NCI-H2227 treated with DMSO at 0.1 percent for 48 hours (cell line): ENCODE measurements around the gene MBOAT7.
"Not testable (repeated sequence)": the region's sequence is repeated elsewhere in the genome, so short reads cannot be mapped to it uniquely, and the experiment has no call there.

ENCODE experiments used
- DNase-seq: peaks from one replicate; lab custom pipeline; 2025; lab: John Stamatoyannopoulos, UW

Gene MBOAT7

DNA sequence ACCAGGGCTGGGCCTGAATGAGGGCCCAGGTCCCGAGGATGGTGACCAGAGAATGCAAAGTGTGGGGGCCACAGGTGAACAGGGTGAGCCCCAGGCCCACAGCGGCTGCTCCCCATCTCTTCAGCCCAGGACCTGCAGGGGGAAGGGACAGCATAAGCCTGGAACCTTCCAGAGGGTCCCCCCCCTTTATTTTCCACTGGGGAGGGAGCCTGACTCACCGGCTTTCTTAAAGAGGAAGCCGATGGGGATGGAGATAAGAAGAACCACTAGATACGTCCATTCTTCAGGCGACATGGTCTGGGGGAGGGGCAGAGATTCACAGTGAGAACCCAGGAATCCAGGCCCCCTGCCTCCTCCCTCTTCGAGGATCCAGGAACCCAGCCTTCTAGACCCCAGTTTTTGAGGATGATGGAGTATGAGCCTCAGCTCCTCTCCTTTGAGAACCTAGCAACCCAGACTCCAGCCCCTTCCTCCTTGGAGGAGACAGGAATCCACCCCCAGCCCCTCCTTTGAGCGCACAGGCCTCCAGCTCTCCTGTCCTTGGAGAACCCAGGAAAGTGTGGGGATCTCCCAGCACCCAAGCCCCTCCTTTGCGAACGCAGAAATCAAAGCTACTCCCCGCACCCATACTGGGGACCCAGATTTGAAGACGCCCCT is 1.0 kb downstream of the MBOAT7 start:
- DNase-seq = no peak

DNA sequence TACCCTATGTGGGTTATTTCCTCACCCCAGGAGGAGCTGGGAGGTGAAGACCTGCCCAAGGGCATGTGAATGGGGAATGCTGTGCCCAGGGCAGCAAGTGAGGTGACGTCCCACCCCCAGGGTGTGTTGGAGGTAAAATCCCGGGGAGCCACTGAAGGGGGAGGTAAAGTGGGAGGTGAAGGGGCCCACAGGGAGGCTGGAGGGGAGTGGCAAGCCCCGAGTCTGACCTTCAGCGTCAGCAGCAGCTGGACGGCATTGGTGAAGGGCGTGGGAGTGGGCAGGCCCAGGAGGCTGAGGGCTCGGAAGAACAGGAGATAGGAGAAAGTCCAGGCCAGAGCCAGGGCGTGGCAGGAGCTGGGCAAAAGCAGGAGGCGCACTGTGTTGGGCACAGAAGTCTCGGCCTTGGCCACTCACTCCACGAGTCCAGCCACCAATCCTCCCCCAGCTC is 2.4 kb downstream of the MBOAT7 start:
- DNase-seq = no peak

DNA sequence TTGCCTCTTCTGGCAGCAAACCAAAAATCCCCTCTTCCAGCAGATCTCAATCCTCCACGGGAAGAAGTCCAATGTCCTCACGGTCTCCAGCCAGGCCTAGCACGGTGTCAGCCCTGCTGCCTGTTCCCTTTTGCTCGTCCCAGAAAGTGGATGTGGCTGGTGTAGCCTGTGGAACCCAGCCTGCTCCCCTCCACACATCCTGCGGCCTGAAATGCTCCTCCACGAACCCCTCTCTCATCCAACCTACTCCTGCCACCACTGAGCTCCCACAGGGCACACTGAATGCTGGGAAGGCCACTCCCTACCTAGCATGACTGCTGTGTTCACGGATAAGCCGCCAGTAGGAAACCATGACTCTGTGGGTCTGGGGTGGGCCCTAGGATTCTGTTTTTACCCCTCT is 3.0 kb downstream of the MBOAT7 start:
- no peak for DNase-seq

DNA sequence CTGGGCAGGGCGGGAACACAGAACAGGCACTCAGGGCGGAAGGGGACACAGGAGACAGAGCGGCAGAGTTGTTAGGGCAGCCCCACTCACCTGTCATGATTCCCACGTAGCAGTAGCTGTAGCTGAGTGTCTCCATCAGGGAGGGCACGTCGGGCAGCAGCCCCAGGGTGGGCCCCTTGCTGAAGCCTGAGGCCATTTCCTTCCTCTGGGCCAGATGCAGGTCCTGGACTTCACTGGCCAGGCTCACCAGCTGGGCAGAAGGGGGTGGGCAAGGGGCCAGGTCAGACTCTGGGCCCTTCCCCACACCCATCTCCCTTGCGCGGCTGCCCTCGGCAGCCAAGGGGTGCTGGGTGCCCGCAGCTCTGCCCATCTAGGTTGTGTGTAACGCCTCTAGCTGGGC is 5.9 kb downstream of the MBOAT7 start:
- DNase-seq = no peak

DNA sequence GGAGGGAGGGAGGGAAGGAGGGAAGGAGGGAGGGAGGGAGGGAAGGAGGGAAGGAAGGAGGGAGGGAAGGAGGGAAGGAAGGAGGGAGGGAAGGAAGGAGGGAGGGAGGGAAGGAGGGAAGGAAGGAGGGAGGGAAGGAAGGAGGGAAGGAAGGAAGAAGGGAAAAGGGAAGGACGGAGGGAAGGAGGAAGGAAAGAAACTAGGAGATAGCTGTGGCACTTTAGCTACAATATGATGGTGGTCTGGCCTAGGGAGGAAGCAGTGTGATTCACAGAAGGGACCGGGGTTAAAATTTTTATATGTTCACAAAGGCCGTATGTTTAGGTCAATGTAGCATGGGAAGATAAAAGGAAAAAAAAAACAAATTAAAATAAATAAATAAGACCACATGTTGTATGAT is 7.5 kb downstream of the MBOAT7 start:
- DNase-seq = not testable (repeated sequence)

DNA sequence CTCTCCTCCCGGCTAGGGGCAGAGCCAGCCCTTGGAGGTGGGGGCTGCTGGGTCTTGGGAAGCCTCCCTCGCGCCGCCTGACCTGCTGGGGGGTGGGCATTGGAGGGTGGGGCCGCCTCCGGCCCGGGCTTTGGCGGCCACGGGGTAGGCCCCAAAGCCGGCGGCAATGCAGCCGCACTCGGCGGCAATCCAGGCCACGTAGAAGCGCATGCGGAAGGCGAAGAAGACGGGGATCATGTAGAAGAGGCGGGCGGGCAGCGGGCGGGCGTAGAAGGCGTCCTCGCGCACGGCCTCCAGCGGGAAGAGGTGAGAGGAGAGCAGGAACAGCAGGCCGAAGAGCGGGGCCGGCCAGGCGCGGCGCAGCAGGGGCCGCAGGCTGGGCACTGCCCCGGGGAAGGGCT is 8.7 kb downstream of the MBOAT7 start:
- peak; percentile 64 for DNase-seq

DNA sequence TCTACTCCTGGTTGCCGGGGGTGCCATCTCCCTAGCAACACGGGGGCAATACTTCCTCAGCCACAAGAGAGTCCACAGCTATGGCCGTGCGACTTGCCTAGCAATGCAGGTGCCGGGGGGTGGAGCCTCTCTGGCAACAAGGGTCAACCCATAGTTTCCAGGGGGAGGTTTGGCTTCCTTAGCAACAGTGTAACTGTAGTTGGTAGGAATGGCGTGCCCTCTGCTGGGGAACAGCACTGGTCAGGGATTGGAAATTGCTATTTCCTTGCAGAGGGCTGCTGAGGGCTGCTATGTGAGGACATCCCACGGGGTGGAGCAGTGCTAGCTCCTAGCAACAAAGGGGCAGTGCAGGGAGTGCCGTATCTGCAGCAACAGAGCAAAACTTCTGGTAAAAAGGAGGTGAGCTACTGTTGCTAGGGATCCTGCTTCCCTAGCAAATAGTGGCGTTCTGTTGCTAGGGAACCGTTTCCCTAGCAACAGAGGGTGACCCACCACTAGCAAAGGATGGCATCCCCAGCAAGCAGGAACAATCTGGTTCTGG is 9.4 kb downstream of the MBOAT7 start:
- DNase-seq = peak; percentile 99

DNA sequence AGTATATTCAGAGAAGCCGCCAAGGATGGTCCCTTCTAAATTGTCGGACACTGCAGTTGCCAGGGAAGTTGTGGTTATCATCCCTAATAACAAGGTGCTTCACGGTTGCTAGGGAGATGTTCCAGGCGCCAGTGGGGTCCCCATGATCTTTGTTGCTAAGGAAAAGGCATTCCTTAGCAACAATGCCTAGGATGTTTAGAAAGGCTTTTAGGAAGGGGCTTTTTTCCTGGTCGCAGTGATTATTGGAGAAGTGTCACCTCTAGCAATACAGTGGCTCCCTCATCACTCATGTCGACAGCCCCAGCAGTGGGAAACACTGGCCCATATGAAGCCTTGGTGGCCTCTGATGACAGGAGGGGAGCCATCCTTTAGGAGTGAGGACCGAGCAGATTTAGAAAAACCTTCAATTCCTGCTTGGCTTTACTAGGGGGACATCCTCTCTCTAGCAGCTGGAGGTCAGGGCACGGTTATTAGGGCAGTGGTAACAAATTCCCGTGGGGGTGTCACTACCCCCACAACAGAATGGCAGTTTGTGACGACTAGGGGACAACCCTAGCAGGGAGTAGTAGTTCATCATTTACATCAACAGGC is 10.0 kb downstream of the MBOAT7 start:
- DNase-seq = peak; percentile 69

DNA sequence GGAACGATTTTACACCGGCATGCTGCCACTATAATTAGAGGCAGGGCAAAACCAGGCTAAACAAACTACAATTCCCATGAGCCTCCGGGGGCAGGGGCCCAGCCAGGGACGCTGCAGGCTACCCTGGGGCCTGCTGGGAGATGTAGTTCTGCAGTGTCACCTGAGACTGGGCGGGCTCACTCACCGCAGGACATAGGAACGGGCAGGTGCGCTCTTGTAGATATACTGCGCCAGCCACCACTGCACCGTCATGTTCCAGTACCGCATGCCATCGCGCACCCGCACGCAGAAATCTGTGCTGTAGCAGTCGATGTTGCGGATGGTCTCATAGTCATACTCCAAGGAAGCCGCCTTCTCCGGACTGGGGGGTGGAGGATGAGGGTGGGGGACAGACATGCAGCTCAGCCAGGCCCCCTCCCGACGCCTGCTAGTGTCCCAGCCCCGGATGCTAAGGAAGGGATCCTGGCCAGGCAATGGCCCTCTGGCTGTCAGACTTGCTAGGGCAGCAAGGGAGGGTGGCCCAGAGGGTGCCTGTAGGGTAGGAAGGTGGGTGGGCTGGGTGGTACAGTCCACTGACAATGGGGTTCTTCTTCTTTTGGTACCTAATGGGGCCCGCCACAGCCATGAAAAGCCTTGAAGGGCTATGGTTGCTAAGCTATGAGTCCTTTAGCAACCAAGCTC is 10.7 kb downstream of the MBOAT7 start:
- DNase-seq = peak; percentile 67

DNA sequence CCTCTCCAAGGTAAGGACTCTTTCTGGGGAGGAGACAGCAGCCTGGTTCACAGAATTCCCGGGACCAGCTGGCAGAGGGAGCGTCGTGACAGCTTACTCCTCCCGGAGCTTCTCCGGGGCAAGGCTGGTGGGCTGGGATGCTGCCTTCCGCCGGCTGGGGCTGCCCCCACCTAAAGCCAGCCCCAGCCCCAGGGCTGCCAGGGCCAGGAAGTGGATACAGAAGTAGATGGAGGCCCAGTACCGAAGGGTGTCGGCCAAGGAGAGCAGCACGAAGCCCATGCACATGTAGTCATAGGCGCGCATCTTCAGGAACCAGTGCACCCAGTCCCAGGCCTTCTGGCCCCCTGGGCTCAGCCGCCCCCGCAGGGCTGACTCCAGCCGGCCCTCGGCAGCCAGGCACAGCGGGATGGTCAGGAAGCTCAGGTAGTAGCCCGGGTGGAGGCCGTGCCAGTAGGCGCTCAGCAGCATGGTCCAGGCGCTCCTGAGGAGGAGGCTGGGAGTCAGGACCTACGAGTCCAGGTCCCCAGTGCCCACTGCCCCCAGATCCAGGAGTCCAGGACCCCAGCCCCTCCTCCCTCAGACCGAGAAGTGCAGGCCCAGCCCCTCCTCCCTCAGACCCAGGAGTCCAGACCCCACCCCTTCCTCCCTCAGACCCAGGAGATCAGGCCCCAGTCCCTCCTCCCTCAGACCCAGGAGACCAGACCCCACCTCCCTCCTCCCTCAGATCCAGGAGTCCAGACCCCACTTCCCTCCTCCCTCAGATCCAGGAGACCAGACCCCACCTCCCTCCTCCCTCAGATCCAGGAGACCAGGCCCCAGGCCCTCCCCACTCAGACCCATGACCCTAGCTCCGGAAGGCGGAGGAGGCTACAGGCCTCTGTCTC is 15.2 kb downstream of the MBOAT7 start:
- DNase-seq = no peak

DNA sequence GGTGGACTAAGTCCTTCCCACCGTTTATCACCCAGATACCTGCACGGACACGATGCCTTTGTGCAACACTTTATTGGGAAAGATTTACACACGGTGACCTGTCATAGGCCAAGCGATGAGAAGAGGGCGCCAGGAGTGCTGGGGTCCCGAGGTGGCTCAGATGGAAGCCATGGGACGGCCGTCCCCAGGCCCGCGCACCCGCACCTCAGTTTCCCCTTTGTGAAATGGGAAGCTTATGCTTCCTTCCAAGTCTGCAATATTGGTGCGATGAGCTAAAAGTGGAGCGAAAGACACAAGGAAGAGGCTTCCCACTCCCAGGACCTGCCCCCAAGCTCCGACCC is 16.1 kb downstream of the MBOAT7 start:
- no peak for DNase-seq

DNA sequence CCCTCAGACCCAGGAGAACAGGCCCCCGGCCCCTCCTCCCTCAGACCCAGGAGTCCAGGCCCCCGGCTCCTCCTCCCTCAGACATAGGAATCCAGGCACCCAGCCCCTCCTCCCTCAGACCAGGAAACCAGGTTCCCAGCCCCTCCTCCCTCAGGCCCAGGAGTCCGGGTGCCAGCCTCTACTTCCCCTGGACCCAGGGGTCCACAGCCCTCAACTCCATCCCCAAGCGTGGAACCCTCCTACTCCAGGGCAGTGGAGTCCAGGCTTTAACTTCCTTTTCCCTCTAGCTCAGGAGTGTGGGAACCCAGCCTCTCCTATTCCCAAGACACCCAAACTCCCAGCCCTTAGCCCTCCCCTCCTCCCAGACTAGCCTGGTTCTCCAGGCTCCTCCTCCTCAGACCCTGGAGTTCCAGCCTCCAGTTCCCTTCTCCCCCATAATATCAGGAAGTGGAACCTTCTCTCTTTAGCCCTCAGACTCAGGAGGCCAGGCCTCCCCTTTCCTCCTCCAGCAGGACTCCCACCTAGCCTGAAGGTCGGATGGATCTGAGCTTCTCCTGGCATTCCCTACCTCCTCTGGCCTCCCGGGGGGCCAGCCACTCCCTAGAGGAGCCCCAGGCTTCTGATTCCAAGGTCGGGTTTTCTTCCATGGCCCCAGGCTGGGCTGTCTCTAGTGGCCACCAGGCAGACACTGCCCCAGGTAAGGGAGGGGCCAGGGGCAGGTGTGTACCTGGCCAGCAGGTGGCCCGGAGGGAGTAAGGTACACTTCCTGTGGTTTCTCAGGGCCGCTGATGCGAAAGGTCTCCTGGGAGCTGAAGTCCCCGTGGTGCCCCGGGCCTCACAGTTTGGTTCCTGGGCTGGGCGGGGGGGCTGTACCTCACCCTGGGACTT is 16.7 kb downstream of the MBOAT7 start, which contains the start of gene TMC4:
TMC4 (minus strand) TSS at position 690 of the 888 bp plus-strand sequence; CDS start at position 647, 43 bp downstream.
- DNase-seq = no peak

DNA sequence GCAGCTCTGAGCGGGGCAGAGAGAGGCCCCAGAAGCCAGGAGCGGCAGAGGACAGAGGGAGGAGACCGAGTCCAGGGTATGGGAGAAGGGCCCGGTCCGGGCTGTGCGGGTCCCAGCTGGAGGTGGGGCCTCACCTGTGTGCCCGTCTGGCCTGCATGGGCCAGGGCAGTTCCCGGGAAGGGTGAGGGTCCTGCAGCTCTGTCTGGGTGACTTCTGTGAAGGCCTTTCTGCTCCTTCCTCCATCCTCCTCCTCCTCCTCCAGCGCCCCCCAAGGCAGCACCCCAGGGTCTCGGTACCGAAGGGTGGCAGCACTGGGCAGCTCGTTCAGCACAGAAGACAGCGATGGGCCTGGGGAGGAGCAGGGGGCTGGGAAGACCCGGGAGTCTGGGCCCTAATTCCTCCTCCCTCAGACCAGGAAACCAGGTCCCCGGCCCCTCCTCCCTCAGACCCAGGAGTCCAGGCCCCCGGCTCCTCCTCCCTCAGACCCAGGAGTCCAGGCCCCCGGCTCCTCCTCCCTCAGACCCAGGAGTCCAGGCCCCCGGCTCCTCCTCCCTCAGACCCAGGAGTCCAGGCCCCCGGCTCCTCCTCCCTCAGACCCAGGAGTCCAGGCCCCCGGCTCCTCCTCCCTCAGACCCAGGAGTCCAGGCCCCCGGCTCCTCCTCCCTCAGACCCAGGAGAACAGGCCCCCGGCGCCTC is 17.5 kb downstream of the MBOAT7 start:
- DNase-seq = not testable (repeated sequence)

DNA sequence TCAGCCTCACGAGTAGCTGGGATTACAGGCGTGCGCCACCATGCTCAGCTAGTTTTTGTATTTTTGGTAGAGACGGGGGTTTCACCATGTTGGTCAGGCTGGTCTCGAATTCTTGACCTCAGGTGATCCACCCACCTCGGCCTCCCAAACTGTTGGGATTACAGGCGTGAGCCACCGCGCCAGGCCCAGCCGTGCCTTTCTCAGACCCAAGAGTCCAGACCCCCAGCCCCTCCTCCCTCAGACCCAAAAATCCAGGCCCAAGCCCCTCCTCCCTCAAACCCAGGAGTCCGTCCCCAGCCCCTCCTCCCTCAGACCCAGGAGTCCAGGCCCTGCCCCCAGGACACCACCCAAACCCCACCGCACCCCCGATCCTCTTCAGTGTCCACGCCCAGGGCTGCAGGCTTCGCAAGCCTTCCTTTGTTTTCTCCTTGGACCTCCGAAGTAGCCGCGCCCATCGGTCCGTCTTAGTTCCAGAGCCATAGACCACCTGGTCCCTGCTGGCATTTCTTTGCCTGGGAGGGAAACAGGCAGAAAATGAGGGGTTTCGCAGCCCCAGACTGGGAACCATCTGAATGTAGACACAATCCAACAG is 20.1 kb downstream of the MBOAT7 start:
- DNase-seq = no peak

DNA sequence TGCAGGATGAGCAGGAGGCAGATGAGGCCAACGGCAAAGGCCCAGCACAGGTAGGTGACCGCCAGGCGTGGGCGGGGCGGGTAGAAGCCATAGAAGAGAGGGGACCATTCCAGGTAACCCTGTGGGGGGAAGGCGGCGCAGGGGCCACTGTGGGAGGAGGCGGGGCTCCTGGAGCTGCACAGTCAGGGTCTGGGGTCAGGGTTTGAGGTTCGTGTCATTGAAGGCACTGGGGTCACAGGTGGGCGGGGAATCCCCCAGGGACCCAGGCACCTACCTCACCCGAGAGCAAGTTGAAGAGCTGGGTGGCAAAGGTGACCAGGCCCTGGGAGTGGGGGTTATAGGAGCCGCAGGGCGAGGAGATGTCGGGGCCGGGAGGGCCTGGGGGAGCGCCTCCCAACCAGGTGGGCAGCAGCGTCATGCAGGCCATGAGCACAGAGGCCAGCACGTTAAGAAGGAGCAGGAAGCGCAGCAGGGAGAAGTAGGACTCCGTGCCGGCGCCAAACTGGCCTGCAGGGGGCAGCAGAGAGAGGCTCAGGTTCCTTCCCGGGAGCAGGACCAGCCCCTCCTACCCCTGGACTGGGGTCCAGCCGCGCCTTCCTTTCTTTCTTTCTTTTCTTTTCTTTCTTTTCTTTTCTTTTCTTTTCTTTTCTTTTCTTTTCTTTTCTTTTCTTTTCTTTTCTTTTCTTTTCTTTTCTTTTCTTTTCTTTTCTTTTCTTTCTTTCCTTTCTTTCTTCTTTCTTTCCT is 21.0 kb downstream of the MBOAT7 start:
- peak; percentile 96 for DNase-seq

DNA sequence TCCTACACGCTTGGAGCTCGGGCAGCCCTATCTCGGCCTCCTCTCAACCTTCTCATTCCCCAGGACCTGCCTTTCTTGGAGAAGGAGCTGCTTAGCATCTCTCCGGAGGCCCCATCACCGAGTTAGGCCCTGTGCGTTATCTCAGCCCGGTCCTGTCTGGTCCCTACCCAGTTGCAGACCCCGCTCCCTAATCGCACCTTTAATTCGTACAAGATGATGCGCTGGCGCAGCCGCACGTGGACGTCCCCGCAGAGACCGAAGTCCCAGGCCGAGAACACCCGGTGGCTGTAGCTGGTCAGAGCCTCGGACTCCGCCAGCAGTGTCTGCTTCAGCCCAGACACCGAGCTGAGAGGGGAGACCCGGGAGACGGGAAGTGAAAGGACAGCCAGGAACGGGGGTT is 24.2 kb downstream of the MBOAT7 start:
- no peak for DNase-seq

DNA sequence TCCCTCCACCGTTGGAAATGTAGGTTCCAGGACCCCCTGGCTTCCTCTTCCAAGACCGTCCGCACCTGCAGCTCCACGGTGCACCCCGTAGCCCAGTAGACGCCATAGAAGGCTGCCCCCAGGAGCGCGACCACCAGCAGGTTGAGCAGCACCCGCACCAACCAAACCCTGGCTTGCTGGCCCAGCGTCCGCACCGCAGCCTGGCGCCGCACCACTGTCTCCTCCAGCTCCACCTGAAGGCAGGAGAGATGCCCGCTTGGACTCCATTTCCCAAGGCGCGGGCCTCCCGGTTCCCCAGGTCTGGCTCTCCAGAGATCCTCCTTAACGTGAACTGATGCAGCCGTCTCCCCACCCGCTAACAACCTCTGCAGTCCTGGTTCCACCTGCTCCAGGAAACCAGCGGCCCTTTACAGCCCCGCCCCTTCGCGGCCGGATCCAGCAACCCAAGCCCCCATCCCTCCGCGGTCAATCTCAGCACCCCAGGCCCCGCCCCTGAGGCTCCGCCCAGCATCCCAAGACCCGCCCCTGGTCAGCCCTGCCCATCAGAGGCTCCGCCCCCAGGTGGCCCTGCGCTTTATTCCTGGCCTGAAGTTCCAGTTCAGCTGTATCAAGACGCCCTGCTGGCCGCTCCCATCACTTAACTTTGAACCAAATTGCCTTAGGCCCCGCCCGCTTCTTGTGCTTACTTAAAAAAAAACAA is 24.9 kb downstream of the MBOAT7 start:
- no peak for DNase-seq

DNA sequence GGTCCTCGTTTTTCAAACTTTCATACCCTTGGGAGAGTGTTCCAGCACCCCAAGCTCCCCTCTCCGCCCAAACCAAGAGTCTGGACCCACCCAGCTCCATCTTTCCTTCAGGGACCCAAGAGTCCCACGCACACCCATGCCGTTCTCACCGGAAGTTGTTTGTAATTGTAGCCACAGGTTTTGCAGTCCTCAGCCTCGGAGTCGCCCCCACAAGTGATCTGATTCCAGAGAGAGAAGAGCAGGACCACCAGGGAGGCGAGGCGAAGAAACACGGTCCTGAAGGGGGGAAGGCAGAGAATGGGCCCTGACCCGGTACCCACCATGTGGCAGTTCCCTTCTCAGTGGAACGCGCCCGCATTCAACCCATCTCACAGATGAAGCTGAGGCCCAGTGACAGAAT is 26.5 kb downstream of the MBOAT7 start:
- no peak for DNase-seq
